ENCODE measurements around the gene MEAF6. TPM values are rescaled to one million over a fixed set of nuclear protein-coding genes. Genes with fewer than 3 reads are reported as not detected.
A peak's percentile ranks its signal among the peaks of the same experiment; 100 is the strongest.

MEAF6 gene
- total RNA-seq, 2 experiments from 2014 or later = 66.8 to 72.2 TPM

DNA sequence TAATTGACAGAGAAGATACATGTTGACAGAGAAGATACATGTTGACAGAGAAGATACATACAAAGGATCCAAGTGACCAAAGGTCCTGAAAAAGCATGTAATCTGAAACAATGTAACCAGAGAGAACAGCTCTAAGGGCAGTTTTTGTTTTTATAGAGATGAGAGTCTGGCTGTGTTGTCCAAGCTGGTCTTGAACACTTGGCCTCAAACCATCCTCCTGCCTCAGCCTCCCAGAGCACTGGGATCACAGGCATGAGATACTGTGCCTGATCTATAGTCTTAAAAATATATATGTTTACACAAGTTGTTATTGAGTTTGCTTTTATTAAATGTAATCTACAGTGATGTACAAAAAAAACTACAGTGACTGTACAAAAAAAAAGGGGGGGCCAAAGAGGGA is 12.5 kb downstream of the MEAF6 start:
- no peak overlapping the region for H3K4me3 Mint-ChIP-seq
- no peaks in the 10 kb centered on the region for H3K9me3 Mint-ChIP-seq (ENCODE audit: low read depth)
- H3K27me3 Mint-ChIP-seq = no peaks in the 10 kb centered on the region
- H3K4me1 Mint-ChIP-seq = peaks cover 17% of the 10 kb centered on the region
- DNase-seq (no peak), ATAC-seq (no peak)
- ChIA-PET POLR2A (no interaction called here), CTCF (interaction anchor here (0.7 to 1.8 kb wide), 3 partner anchors 13 to 23 kb away, joined by 3 to 4 read pairs (median 4); partner anchors contain the start of gene MEAF6)
- H3K36me3 Mint-ChIP-seq (ENCODE audit: low read depth) = peaks cover 46% of the 10 kb centered on the region
- no peak overlapping the region for H3K27ac Mint-ChIP-seq
- intact Hi-C loops (cut with DNase I, micrococcal nuclease) = no loop called here

DNA sequence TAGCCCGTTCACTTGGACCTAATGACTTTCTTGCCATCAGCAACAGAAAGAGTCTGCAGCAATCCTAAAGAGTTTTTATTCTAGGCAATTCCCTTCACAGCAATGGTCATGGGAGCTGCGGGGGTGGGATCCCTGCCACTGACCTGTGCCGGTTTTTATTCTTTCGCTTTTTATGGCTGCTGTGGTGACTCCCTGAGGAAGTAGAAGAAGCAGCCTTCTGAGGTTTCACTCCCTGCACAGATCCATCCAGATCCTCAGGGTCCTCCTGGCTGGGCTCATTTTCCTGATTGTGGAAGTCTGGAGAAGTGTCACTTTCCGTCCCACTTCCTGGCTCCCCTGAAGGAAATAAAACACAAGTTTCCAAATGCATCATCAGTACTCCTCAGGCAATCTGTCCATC is 12.9 kb downstream of the MEAF6 start:
- ChIA-PET CTCF (interaction anchor here (1.4 to 1.8 kb wide), 2 partner anchors 13 to 14 kb away, joined by 4 read pairs; partner anchors contain the start of gene MEAF6), POLR2A (no interaction called here)
- intact Hi-C loops (cut with DNase I, micrococcal nuclease) = no loop called here
- ATAC-seq = no peak
- Mint-ChIP-seq H3K27ac (no peak overlapping the region), H3K36me3 (ENCODE audit: low read depth) (peaks cover 44% of the 10 kb centered on the region), H3K27me3 (no peaks in the 10 kb centered on the region), H3K4me3 (no peak overlapping the region), H3K4me1 (peaks cover 17% of the 10 kb centered on the region), H3K9me3 (ENCODE audit: low read depth) (no peaks in the 10 kb centered on the region)
- DNase-seq = no peak

DNA sequence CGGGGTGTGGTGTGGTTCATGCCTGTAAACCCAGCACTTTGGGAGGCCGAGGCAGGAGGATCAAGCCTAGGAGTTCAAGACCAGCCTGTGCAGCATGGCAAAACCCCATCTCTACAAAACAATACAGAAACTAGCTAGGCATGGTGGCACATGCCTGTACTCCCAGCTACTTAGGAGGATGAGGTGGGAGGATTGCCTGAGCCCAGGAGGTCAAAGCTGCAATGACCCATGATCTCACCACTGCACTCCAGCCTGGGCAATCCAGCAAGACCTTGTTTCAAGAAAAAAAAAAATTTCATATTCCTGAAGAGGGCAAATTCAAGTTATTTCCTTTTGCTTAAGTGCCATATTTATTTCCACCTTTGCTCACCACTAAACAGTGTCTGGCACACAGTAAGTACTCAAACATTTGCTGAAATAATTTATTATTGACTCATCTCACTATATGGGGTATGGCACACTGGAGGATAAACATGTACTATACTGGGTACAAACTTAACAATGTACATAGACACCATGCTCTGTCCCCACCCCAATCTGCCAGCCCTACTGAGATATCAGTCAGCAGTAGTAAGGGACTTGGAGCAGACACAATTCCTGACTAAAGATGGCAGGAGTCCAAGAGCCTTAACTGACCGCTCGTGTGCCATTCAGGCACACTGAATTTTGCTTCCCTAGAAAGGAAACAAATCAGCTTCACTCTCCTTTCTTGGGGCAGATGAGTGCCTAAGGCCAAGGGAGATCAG is 15.5 kb downstream of the MEAF6 start:
- no peak overlapping the region for H3K4me3 Mint-ChIP-seq
- POLR2A ChIA-PET = interaction anchor here (0.8 kb wide), 1 partner anchor 10 kb away, joined by 5 read pairs; no protein-coding TSS in a partner anchor
- intact Hi-C loops (cut with DNase I, micrococcal nuclease) = no loop called here
- peaks cover 19% of the 10 kb centered on the region for H3K4me1 Mint-ChIP-seq
- ATAC-seq (no peak), DNase-seq (no peak)
- no peaks in the 10 kb centered on the region for H3K27me3 Mint-ChIP-seq
- H3K9me3 Mint-ChIP-seq (ENCODE audit: low read depth) = no peaks in the 10 kb centered on the region
- peaks cover 33% of the 10 kb centered on the region for H3K36me3 Mint-ChIP-seq (ENCODE audit: low read depth)
- no peak overlapping the region for H3K27ac Mint-ChIP-seq
- CTCF ChIA-PET = interaction anchor here (0.9 to 4.4 kb wide), 8 partner anchors 10 to 43 kb away, joined by 3 to 43 read pairs (median 3); no protein-coding TSS in a partner anchor

DNA sequence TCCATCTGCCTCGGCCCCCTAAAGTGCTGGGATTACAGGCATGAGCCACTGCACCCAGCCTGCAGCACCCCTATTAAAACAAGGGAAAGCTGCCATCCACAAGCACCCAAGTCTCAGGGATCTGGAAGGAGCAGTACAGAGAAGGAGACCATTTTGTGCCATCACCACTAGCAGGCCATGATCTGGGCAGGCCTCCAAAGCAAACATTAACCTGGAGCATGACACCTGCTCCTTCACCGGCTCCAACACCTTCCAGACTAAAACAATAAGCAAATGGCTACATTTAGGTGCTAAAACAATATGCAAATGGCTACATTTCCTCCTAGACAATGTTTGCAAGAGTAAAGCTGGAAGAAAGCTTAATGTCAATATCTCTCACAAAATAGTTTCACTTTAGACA is 16.7 kb downstream of the MEAF6 start:
- Mint-ChIP-seq H3K27ac (no peak overlapping the region), H3K4me1 (peaks cover 30% of the 10 kb centered on the region), H3K9me3 (ENCODE audit: low read depth) (no peaks in the 10 kb centered on the region), H3K27me3 (no peaks in the 10 kb centered on the region), H3K36me3 (ENCODE audit: low read depth) (peaks cover 42% of the 10 kb centered on the region), H3K4me3 (no peak overlapping the region)
- ChIA-PET POLR2A (interaction anchor here (0.7 kb wide), 1 partner anchor 11 kb away, joined by 3 read pairs; no protein-coding TSS in a partner anchor), CTCF (interaction anchor here (0.6 to 4.4 kb wide), 6 partner anchors 12 to 245 kb away, joined by 3 to 43 read pairs (median 3); no protein-coding TSS in a partner anchor)
- ATAC-seq = no peak
- no peak for DNase-seq
- intact Hi-C loops (cut with DNase I, micrococcal nuclease) = no loop called here

DNA sequence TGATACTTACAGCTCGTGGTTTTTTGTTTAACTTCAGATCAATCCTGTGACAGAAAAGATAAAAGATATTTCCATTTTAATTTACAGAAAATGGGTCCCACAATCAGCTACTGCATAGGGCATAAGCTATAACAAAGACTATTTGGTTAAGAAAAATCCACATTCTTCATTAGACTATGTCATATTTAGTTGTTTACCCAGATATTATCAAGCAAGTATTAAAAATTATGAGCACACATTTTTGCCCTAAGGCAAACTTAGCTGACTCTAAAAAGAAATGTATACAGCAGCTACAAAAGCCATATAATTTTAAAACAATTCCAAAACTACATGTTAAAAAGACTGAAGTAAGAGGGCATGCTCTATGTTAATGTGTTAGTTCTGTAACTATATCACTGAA is 18.7 kb downstream of the MEAF6 start:
- H3K27me3 Mint-ChIP-seq = no peaks in the 10 kb centered on the region
- ChIA-PET POLR2A (no interaction called here), CTCF (interaction anchor here (0.6 to 4.4 kb wide), 7 partner anchors 10 to 41 kb away, joined by 3 to 43 read pairs (median 6); no protein-coding TSS in a partner anchor)
- no peak overlapping the region for H3K27ac Mint-ChIP-seq
- ATAC-seq (no peak), DNase-seq (no peak)
- H3K9me3 Mint-ChIP-seq (ENCODE audit: low read depth) = no peaks in the 10 kb centered on the region
- peaks cover 31% of the 10 kb centered on the region for H3K4me1 Mint-ChIP-seq
- intact Hi-C loops (cut with DNase I, micrococcal nuclease) = no loop called here
- peaks cover 38% of the 10 kb centered on the region for H3K36me3 Mint-ChIP-seq (ENCODE audit: low read depth)
- no peak overlapping the region for H3K4me3 Mint-ChIP-seq

DNA sequence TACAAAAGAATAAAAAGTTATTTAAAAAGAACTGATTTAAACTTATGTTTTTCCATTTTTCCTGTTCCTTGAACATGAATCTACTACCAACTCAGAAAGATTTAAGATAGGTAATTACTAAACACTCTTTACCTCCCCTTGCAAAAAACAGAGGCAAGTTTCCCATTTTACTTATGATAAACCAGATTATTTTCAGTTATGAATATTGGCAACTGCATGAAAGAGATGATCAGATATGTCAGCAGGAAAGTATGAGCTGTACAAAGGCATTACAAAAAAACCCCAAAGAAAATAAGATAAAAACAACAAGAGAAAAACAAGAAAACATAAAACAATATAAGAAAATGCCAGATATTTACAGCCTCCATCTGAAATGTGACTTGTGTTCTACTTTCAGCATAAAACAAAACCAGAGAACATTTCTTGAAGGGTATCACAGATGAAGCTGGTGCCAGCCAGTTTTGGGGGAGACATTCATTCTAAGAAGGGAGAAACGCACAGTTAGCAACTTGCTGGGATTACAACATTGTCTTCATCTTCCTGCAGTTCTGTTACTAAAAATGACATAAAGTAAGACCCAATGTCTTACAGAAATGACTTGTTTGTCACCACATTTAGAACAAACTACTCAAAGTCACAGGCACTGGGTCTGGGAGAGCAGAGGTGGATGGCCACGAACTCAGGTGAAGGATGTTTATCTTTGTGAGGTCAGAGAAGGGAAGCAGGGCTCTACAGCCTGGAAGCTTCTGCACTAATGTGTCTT is 21.0 kb downstream of the MEAF6 start:
- Mint-ChIP-seq H3K9me3 (ENCODE audit: low read depth) (no peaks in the 10 kb centered on the region), H3K36me3 (ENCODE audit: low read depth) (peaks cover 28% of the 10 kb centered on the region), H3K4me3 (no peak overlapping the region), H3K27ac (peak overlapping the region; percentile 90), H3K4me1 (peaks cover 27% of the 10 kb centered on the region), H3K27me3 (no peaks in the 10 kb centered on the region)
- ChIA-PET CTCF (interaction anchor here (0.6 to 2.9 kb wide), 5 partner anchors 16 to 197 kb away, joined by 3 to 7 read pairs (median 5); partner anchors contain the start of gene MEAF6), POLR2A (interaction anchor here (0.6 to 1.2 kb wide), 4 partner anchors 16 to 261 kb away, joined by 3 to 4 read pairs (median 3); no protein-coding TSS in a partner anchor)
- ATAC-seq = peak; percentile 87
- intact Hi-C loops (cut with DNase I, micrococcal nuclease) = loop anchor here in 1 of 2 experiments (2.0 kb wide), 1 partner anchor 15 kb away; no protein-coding TSS in a partner anchor
- peak; percentile 49 for DNase-seq

DNA sequence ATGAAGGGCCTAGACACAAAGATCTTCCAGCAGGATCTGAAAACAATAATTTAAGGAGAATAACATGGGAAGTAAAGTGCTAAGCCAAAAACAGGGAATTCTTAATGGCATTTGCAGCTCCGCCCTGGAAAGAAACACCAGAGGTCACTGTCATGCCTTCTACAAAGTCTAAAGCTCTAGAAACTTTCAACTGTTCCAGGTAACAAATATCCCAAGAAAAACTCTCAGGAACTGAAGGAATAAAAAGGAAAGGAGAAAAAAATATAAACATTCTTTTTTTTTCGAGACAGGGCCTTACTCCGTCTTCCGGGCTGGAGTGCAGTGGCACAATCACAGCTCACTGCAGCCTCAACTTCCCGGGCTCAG is 27.0 kb downstream of the MEAF6 start:
- CTCF ChIA-PET = interaction anchor here (0.6 to 4.7 kb wide), 30 partner anchors 9 to 1951 kb away, joined by 3 to 194 read pairs (median 4); partner anchors contain the start of genes GNL2, MEAF6, SNIP1 and ZC3H12A
- Mint-ChIP-seq H3K27ac (peak overlapping the region; percentile 56), H3K4me1 (peaks cover 13% of the 10 kb centered on the region), H3K9me3 (ENCODE audit: low read depth) (no peaks in the 10 kb centered on the region), H3K4me3 (no peak overlapping the region), H3K27me3 (no peaks in the 10 kb centered on the region), H3K36me3 (ENCODE audit: low read depth) (peaks cover 24% of the 10 kb centered on the region)
- DNase-seq = no peak
- POLR2A ChIA-PET = interaction anchor here (0.6 to 3.9 kb wide), 4 partner anchors 9 to 27 kb away, joined by 4 to 30 read pairs (median 4); partner anchors contain the start of genes MEAF6 and ZC3H12A
- no peak for ATAC-seq
- intact Hi-C loops (cut with DNase I, micrococcal nuclease) = loop anchor here (1.0 kb wide), 2 partner anchors 8 to 32 kb away; no protein-coding TSS in a partner anchor

DNA sequence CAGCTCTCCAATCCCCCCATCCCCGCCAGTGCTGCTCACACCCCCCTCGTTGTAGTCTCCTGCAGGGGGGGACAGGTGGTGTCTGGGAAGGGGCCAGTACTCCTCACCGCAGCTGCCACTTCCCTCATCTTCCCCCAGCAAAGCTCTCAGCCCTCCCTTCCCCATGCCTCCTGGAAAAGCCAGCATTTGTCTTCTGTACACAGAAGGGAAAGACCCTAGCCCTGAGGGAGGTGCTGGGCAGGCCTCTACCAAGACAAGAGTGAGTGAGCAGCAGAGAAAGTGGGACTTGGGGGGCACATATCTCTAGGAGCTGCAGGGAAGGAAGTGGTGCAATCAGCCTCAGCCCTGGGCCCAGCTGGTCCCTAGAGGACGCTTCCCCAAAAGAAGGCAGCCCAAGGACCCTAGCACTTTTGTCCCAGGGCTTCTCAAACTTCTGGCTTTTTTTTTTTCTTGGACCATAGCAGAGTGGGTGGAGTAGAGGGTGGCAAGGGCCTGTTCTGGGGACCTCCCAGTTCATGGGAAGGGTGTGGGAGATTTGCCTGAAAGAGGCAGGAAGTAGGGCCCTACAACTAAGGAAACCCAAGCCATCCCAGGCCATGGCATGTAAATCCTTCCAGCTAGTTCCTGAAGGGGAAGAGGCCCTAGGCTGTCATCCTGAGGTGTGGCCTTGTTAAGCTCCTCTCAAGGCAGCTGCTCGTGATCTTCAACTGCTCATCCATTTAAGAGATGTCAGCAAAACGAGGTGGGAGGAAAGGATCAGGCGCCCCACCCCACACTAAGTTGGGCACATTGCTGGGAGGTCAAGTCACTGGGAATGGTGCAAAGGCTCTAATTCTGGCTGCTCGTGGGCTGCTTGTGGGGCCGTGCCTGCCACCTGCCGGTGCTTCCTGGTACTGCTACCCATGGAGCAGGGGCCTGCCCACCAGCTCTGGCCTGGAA is 27.6 kb downstream of the MEAF6 start:
- DNase-seq (peak; percentile 87), ATAC-seq (peak; percentile 74)
- POLR2A ChIA-PET = interaction anchor here (0.6 to 3.9 kb wide), 9 partner anchors 8 to 541 kb away, joined by 3 to 30 read pairs (median 4); partner anchors contain the start of genes MEAF6 and ZC3H12A
- intact Hi-C loops (cut with DNase I, micrococcal nuclease) = loop anchor here (1.0 kb wide), 2 partner anchors 8 to 32 kb away; no protein-coding TSS in a partner anchor
- CTCF ChIA-PET = interaction anchor here (0.6 to 4.7 kb wide), 32 partner anchors 9 to 1950 kb away, joined by 3 to 194 read pairs (median 4); partner anchors contain the start of genes GNL2, MEAF6, SNIP1 and ZC3H12A
- no peaks in the 10 kb centered on the region for H3K9me3 Mint-ChIP-seq (ENCODE audit: low read depth)
- no peaks in the 10 kb centered on the region for H3K27me3 Mint-ChIP-seq
- peaks cover 17% of the 10 kb centered on the region for H3K4me1 Mint-ChIP-seq
- no peak overlapping the region for H3K4me3 Mint-ChIP-seq
- H3K36me3 Mint-ChIP-seq (ENCODE audit: low read depth) = peaks cover 29% of the 10 kb centered on the region
- peak overlapping the region; percentile 56 for H3K27ac Mint-ChIP-seq

DNA sequence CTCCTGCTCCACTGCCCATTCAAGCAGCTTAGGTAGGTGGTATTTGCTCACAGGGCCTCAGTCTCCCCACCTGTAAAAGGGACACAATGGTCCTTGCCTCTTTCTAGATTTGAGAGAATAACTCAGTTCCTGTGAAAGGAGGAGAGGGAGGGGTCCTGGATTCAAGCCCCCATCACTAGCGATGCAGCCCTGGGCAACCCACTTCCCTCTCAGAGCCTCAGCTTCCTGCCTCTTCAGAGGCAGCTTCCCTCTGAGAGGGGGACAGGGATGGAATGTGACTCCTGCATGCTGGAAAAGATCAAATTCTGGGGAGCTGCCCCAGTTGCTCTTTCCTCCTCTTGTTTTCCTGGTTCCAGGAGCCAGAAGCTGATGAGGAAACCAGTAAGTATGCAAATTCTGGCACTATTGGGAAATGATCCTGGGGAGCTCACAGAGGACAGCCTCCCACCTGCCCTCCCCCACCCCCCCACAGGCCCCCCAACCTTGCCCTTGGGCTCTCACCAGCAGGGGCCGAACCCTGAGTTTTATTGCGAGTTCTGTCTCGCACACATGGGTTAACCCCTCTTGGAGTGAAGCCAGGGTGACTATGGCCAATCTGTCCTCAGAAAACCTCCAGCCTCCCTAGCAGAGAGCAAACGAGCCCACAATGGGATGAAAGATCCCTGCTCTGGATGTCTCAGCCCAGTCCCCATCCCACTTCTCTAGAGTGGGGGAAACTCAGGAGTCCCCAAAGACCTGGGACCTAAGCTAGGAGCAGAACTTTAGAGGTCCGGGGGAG is 28.5 kb downstream of the MEAF6 start:
- ATAC-seq (no peak), DNase-seq (no peak)
- Mint-ChIP-seq H3K36me3 (ENCODE audit: low read depth) (peaks cover 37% of the 10 kb centered on the region), H3K27ac (no peak overlapping the region), H3K9me3 (ENCODE audit: low read depth) (no peaks in the 10 kb centered on the region), H3K4me3 (no peak overlapping the region), H3K27me3 (no peaks in the 10 kb centered on the region), H3K4me1 (peaks cover 26% of the 10 kb centered on the region)
- CTCF ChIA-PET = interaction anchor here (0.6 to 4.7 kb wide), 10 partner anchors 8 to 196 kb away, joined by 3 to 194 read pairs (median 20); partner anchors contain the start of gene MEAF6
- intact Hi-C loops (cut with DNase I, micrococcal nuclease) = no loop called here
- POLR2A ChIA-PET = interaction anchor here (0.6 to 3.9 kb wide), 4 partner anchors 10 to 71 kb away, joined by 3 to 30 read pairs (median 3); partner anchors contain the start of gene ZC3H12A

All from activated CD4-positive, alpha-beta T cell treated with anti-CD3 and anti-CD28 coated beads for 36 hours (primary cell).